ENCODE measurements around the gene KLK12. TPM values are rescaled to one million over a fixed set of nuclear protein-coding genes. Genes with fewer than 3 reads are reported as not detected.

KLK12 gene
- not detected in 2 replicates for total RNA-seq

GRCh38 chr19:51034704-51035103 is at the start of gene KLK12:
TSS of gene KLK12 (minus strand) at chr19:51035002. CDS start at chr19:51034621, 381 bp downstream.

GRCh38 chr19:51082611-51083010 is 47.8 kb upstream of the KLK12 start, which contains the start of gene KLK14:
TSS of gene KLK14 (minus strand) at chr19:51082887. CDS start at chr19:51082614, 273 bp downstream.

GRCh38 chr19:51064534-51065220 is 29.9 kb upstream of the KLK12 start, which contains the start of gene KLK13:
TSS of gene KLK13 (minus strand) at chr19:51065092. CDS start at chr19:51065067, 25 bp downstream.

GRCh38 chr19:51026554-51026831 is 8.3 kb downstream of the KLK12 start, which contains the start of gene KLK11:
TSS of gene KLK11 (minus strand) at chr19:51026616. CDS start at chr19:51025631, 985 bp downstream.

GRCh38 chr19:51019544-51019925 is 15.3 kb downstream of the KLK12 start, which contains the start of gene KLK10:
TSS of gene KLK10 (minus strand) at chr19:51019709. CDS start at chr19:51019130, 579 bp downstream.

GRCh38 chr19:51001515-51001914 is 33.3 kb downstream of the KLK12 start, which contains the start of gene KLK8:
TSS of gene KLK8 (minus strand) at chr19:51001604. CDS start at chr19:51001167, 437 bp downstream.

GRCh38 chr19:50983625-50984292 is 51.0 kb downstream of the KLK12 start, which contains the start of gene KLK7:
TSS of gene KLK7 (minus strand) at chr19:50983917. CDS start at chr19:50982399, 1,518 bp downstream.

Other genes starting within 250 kb of the KLK12 start
- gene ACP4, start 244.6 kb downstream of the KLK12 start, total RNA-seq = not detected in 2 replicates
- gene KLK1, start 211.2 kb downstream of the KLK12 start, total RNA-seq = not detected in 2 replicates
- gene KLK15, start 201.4 kb downstream of the KLK12 start, total RNA-seq = not detected in 2 replicates
- gene KLK3, start 180.1 kb downstream of the KLK12 start, total RNA-seq = not detected in 2 replicates
- gene KLK2, start 161.6 kb downstream of the KLK12 start, total RNA-seq = not detected in 2 replicates
- gene KLK4, start 123.6 kb downstream of the KLK12 start, total RNA-seq = not detected in 2 replicates
- 0.14 TPM in 1 of 2 replicates, not detected in the other for gene KLK5, start 82.0 kb downstream of the KLK12 start, total RNA-seq
- not detected in 2 replicates for gene KLK6, start 65.4 kb downstream of the KLK12 start, total RNA-seq
- not detected in 2 replicates for gene KLK7, start 51.1 kb downstream of the KLK12 start, total RNA-seq
- gene KLK8, start 33.4 kb downstream of the KLK12 start, total RNA-seq = not detected in 2 replicates
- gene KLK10, start 15.3 kb downstream of the KLK12 start, total RNA-seq = not detected in 2 replicates
- gene KLK11, start 8.4 kb downstream of the KLK12 start, total RNA-seq = not detected in 2 replicates
- not detected in 2 replicates for gene KLK13, start 30.1 kb upstream of the KLK12 start, total RNA-seq
- not detected in 2 replicates for gene KLK14, start 47.9 kb upstream of the KLK12 start, total RNA-seq
- gene CTU1, start 73.4 kb upstream of the KLK12 start, total RNA-seq = 5.9 and 6.3 TPM in 2 replicates
- 0.22 TPM in 1 of 2 replicates, not detected in the other for gene SIGLEC9, start 89.9 kb upstream of the KLK12 start, total RNA-seq
- gene SIGLEC7, start 107.3 kb upstream of the KLK12 start, total RNA-seq = not detected in 2 replicates
- gene CD33, start 190.1 kb upstream of the KLK12 start, total RNA-seq = not detected in 2 replicates
- gene SIGLECL1, start 216.1 kb upstream of the KLK12 start, total RNA-seq = not detected in 2 replicates